Activated CD8-positive, alpha-beta memory T cell treated with anti-CD3 and anti-CD28 coated beads, Interleukin-2, amount 50 U/mL, for 24 hours (primary cell): ENCODE measurements around the gene MED31.
"Not testable (repeated sequence)": the region's sequence is repeated elsewhere in the genome, so short reads cannot be mapped to it uniquely, and the experiment has no call there.

Experiments
- DNase-seq: peaks from one replicate; pipeline ENCODE4 v3.0.0-alpha.2; 2020; ENCODE audit errors: extremely low read depth

Gene MED31

DNA sequence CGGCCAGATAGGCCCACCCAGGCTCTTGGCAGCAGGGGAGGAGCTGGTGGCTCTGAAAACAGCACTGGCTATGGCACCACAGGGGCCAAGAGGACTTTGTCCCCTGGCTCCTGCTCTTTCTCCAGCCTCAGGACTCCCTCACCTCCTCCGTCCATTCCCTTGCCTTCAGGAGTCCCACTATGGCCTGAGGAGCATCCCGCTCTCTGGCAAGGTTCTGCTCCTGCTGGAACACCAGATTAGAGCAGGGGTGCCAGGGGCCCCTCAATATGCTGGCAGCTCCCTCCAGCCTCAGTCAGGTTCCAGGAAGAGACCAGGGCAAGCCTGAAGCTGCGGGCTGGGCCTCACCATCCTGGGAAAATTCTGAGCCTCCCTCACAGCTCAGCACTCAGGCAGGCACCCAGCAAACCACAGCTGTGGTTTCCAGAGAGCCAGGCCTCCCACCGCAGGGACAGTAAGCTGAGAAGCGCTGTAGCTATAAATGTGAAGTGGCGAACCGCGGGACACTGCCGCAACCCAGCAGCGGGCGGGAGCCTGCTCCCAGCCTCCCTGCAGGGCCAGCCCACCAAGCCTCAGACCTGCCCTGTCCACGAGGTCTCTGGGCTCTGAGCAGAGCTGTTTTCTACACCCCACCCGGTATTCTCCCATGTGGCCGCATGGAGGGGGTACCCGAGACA is 25.9 kb upstream of the MED31 start:
- DNase-seq, result no peak

DNA sequence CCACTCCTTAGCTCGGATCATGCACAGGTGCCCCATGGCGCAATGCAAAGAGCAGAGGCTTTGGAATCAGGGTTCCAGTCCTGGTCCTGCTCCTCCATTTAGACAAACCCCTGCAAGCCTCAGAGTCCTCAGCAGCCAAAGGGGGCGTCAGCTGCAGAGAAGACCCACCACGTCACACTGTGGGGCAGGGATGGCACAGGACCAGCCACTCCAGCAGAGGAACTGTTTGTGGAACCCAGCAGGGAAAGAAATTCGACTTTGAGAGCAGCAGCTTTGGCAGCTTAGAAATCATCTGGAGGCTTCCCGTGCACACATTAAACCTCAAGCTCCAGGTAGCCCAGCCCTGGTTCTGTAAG is 25.4 kb upstream of the MED31 start:
- DNase-seq, result no peak

DNA sequence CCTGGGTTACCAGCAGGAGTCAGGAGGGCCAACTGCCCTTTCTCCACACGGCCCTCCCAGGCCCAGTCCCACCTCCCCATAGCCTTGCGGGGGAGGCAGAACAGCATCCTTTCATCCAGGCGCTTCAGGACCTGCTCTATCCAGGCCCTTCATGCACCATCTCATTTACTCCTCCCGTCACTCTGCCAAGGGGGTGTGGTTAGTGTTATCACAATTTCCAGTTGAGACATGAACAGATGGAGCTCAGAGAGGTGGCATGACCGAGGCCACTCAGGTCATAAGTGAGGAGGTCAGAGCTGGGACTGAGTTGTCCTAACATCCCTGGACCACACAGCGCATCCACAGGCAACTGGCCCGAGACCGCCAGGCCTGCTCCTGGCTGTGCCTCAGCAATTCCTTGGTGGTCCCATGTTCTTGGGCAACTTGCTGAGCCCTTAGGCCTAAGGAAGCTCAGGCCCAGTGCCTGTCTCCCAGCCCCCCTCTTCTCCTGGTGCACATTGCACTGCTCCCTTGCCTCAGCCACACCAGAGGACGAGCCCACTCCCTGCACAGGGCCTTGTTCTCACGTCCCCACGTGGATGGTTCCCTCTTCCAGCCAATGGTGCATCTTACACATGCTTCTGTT is 23.9 kb upstream of the MED31 start:
- DNase-seq, result no peak

DNA sequence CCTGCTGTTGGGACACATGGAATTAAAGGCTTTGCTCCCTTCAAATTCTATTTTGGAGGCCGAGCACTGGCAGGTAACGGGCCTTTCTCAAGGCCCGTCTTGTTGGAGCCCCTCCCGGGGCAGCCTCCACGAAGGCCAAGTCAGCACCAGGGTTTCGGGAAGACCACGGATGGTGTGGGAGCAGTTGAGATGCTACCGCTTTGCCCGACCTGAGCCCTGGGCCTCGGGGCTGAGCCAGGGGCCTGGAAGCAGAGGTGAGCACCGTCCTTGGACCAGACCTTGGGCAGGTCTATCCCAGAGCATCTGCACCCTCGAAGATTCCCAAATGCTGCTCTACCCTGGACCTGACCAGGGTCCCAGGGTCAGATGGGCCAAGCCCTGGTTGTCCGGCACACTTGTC is 23.2 kb upstream of the MED31 start:
- no peak for DNase-seq

DNA sequence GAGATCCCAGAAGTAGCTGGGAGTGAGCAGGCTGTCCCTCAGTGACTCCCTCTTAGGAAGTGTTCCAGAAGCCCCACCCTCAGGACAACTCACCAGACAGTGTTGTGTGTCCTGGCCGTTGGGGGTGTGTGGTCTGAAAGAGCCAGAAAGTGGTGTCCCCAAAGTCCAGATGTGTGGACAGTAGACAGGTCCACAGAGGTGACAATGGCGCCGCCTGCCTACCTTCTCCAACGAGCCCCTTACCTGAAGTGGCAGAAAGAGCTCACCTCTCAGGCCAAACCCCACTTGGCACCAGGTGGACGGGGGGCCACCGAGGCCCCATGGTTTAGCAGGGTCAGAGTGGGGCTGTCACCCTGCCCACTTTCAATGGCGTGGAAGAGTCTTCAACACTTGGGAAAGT is 20.0 kb upstream of the MED31 start:
- no peak for DNase-seq

DNA sequence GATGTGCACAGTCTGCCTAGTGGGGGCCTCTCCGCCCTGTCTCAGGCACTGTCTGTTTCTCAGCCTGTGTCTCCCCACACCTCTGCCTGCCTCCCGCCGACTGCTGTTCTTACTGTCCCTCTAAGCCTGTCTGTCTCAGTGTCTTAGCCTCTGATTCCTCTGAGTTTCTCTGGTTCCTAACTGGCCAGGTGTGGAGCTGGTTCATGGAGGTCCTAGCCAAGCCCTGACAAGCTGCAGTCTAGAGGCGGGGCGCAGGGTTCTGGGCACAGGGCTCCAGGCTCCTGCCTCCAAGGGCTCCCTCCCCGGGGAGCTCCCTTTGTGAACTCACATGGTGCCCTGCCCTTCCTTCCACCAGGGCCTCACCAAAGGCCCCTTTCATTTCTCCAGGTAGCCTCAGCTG is 19.6 kb upstream of the MED31 start:
- DNase-seq, result no peak

DNA sequence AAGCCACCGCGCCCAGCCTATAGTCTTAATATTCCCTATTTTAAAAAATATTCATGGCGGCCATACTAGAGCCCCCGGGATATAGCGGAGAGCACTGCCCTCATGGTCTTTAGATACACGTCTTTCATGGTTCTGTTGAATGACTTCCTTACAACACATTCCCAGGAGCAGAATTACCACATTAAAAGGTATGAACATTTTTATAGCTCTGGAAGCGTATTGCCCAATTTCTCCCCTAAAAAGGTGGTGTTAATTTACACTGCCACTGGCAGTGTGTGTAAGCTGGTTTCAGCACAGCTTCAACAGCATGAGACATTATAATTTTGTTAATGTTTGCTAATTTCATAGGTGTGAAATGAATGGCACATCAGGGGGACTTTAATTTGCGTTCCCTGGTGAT is 19.2 kb upstream of the MED31 start:
- DNase-seq, result no peak

DNA sequence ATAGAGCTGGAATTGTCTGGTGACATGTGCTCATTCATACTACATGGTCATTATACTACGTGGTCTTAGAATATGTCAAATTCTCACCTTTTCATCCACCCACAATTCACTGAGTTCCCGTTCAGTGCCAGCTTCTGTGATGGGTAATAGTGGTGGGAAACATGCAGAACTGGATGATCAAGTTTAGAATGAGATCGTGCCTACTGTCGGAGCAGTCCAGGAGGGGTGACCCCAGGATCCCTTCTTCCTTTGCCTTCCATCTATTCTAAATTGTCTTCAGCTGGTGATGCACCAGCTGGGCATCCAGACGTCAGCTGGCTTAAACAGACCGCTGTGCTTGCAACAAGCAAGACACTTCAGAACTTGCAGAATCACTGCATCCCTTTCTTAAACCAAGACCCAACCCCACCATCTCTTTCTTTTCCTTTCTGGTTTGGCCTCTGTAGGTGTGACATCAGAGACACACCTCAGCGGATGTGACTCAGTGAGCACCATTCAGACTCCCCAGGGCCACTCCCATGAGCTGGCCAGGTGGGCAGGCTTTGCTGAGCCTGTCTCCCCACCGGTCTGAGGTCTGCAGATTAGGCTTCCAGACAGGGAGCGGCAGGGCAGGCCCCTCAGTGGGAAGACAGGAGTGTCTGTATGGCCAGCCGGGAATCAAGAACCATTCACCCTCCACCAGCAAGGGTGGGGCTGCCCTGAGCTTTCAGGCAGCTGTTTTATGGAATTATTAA is 18.2 kb upstream of the MED31 start:
- no peak for DNase-seq

DNA sequence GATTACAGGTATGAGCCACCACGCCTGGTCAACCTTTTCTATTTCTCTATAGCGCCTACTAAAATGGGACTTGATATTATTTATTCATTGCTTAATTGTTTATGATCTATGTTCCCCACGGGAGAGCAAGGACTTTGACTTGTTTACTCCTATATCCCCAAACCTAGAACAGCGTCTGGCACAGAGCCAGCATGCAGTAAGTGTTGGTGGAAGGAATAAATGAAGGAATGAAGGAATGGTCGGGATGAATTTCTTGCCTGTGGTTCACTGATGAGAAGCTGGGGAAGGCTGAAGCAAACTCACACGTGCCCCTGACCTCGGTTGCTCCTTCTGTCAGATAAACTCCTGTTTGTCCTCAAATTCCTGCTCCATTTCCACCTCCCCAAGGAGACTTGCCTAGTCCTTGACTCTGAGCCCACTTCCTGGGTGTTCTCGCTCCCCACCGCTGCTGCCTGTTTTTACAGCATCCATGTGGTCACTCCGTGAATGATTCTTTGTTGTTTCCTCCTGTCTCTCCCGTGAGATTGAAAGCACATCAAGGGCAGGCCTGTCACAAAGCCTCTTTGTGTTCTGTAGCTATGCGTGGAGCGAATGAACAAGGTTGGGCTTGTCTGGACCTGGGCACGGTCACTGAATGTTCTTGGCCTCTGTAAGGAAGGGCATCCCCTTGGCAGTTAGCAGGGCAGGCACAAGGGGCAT is 17.5 kb upstream of the MED31 start:
- DNase-seq, result no peak

DNA sequence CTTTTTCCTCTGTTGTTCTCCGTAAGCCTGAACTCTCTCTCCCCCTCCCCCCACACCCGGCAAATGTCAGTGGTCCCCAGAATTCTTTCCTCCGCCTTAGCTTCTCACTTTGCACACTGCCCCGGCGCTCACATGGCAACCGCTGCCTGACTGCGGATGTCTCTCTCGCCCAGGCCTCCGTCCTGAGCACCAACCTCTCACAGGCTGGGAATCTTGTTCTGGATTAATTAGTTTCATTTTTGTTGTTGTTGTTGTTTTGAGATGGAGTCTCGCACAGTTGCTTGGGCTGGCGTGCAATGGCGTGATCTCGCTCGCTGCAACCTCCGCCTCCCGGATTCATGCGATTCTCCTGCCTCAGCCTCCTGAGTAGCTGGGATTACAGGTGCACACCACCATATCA is 16.8 kb upstream of the MED31 start:
- no peak for DNase-seq

DNA sequence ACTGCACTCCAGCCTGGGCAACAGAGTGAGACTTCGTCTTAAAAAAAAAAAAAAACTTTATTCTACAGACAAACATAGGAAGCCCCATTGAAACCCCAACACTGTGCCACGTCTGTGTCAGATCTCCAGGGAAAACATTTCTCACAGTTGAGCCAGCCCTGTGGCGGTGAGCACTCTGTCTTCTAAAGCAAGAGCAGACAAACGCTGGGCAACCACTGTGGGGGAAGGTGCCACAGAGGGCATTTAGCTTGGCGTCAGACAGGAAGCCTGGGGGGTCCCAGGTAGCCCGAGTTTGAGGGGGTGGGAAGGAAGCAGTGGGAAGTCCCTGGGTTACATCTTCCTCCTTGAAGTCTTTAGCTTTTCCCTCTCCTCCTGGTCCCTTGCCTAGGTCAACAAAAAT is 16.1 kb upstream of the MED31 start:
- no peak for DNase-seq

DNA sequence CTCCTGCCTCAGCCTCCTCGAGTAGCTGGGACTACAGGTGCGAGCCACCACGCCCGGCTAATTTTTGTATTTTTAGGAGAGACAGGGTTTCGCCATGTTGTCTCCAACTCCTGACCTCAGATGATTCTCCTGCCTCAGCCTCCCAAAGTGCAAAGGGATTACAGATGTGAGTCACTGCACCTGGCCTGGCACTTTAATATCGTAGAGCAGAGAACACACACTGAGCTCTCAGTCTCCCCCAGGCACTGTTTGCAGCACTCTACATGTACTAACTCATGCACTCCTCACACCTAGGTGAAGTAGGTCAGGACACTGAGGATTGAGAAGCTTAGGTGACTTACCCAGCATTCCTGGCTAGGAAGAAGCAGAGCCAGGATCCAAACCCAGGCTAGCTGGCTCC is 15.2 kb upstream of the MED31 start:
- DNase-seq, result no peak

DNA sequence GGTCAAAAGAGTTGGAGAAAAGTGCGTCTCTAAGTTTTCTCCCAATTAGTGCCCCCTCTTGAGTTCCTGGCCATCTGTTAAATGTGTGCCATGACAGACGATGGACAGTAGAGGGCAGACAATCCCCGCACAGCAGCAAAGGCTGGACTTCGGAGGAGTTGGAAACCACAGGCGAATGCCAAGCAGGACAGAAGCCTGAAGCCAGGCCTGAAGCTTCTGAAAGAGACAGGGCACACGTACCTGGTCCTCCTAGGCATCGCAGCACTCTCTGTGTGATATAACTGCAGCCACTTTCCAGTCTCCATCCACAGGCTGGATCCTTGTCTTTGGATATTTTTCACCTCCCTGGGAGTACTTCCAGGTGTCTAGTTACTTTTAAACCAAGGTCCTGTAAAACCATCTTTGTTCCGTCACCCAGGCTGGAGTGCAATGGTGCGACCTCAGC is 14.7 kb upstream of the MED31 start:
- DNase-seq, result no peak

DNA sequence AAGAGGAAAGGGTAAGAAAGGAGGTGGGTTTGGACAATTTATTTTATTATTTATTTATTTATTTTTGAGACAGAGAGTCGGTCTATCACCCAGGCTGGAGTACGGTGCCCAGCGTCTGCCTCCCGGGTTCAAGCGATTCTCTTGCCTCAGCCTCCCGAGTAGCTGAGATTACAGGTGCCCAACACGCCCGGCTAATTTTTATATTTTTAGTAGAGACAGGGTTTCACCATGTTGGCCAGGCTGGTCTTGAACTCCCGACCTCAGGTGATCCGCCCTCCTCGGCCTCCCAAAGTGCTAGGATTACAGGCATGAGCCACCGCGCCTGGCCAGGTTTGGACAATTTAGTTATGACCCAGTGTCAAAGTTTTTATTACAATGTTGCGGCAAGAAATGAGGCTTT is 11.8 kb upstream of the MED31 start:
- not testable (repeated sequence) for DNase-seq

DNA sequence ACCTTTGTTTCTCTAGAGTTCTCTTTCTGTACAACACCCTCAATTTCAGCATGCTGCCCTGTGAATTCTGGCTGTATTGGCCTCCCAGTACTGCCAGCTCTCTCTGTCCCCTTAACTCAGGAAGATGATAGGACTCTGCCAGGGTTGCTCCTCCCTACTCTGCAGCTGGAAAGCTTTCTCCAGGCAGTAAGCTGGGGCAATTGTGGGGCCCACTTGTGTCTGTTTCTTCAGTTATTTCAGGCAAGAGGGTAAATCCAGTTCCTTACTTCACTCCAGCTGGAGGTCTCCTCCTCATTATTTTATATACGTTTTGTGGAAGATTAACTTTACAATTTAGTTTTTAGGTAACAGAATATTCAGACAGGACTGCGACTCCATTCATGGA is 10.1 kb upstream of the MED31 start:
- no peak for DNase-seq

DNA sequence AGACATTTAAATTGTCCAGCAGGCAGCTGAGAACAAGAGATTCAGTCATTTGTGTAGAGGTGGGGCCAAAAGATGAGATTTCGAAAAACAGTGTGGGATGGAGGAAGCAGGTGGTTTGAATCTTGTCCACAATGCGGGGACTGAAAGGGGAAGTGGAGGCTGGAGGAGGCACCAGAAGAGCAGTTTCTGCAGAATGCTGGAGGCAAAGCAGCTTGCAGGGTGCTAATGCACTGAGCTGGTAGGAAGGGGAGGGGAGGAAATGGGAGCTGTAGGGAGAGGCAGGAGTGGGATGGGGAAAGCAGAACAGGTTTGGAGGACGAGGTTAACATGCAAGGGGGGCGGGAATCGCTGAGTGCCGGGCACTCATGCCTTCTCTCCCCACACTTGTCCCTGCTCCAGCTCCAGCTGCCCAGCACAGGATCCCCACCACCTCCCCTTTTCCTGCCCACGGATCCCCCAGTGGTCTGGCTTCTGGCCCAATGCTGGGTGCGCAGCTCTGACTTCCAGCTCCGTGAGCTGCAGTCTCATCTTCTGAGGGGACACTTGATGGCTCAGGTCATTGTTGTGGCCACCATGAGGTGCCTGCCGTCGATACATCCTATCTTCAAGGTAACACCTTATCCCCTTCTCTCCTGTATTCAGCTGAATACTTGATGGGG is 9.5 kb upstream of the MED31 start:
- no peak for DNase-seq

DNA sequence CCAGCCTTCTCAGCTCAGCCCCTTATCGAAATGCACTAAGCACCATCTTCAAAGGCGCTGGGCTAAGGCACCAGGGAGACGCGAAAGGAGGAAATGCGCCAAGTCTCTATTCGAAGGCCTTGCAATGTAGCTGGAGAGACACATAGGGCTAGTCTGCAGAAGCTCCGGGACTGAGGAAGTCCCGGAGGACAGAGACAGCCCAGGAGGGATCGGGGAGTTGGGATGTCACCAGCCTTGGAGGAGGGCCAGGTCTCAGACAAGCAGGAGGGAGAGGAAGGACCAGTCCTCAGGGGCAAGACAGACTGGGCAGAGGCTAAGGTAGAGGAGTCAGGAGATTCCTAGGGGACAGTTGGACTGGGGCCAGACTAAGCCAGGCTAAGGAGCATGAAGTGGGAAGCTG is 8.7 kb upstream of the MED31 start:
- no peak for DNase-seq

DNA sequence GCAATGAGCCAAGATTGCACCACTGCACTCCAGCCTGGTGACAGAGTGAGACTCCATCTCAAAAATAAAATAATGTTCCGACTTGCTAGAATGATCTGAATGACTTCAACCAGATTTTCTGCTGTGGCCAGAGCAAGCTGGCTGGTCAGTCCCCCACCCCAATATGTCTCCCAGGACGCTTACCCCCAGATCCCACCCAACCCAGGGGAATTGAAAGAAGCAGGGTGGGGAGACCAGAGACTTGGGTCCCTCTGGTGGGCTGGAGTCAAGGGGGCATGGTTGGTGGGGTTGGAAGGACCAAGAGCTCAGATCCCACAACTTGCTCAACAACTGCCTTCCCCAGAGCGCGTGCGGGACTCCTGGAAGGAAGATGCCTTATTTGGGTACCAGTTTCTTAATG is 7.0 kb upstream of the MED31 start:
- not testable (repeated sequence) for DNase-seq

DNA sequence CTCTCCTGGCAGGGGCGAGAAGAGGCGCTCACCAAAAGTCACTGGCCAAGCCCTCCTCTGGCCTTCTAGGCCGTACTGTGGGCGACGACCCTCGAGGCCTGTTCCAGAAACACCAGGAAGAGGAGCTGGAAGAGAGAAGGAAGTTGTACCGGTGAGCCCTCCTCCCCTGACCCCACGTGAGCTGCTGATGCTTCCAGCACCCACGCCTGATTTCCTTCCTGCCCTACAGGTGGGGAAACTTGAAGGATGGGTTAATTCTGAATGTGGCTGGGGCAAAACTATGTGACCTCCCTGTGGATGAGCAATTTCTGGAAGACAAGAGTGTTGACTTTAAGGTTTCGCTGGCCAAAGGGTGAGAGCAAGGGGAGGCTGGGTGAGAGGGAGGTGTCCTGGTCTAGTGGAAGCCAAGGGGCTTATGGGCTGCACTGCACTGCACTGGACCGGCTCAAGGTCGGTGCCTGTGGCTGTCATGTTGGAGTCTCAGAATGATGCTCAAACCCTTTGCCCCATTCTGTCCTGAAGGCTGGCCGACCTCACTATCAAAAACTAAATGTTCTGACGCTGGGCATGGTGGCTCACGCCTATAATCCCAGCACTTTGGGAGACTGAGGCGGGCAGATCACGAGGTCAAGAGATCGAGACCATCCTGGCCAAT is 6.4 kb upstream of the MED31 start:
- no peak for DNase-seq

DNA sequence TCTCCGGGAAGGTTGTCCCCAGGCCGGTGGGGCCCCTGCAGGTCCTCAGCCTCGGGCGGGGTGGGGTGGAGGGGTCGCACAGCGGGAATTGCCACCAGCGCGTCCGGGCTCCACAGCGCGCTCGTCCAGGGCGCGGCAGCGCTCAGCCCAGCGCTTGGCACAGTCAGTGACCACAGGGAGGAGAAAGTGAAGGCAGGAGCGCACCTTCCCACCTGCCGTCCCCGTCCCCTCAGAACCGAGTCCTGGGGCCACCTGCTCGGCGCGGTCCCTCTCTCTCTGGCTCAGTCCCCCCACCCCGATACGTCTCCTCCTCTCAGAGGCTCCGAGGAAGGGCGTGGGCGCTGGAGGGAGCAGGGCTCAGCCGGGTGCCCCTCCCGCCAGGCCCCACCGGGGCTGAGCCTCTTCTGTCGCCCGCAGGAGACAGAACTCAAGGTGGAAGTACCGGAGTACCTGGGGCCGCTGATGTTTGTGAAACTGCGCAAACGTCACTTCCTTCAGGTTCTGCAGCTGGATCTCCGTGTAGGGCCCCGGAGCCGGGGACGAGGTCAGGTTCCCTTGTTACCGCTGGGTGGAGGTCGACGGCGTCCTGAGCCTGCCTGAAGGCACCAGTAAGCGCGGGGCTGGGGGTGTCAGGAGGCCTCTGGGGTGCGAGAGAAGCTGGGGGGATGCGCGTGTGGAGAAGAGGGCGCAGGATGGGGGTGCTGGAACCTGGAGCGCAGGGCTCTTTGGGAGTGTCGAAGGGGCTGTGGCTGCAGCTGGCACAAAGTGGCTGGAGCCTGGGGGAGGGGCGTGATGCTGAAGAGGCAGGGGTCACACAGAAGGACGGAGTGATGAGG is 5.6 kb upstream of the MED31 start:
- not testable (repeated sequence) for DNase-seq
